Adrenal gland (tissue), 12 donors: ENCODE results near the gene DPH1. TPM values are rescaled to one million over a fixed set of nuclear protein-coding genes. Genes with fewer than 3 reads are reported as not detected.

ENCODE experiments used
- DNase-seq, 7 donors: peaks; one replicate each; pipeline ENCODE4 v3.0.0-alpha.2; 2019 to 2020
- H3K27ac ChIP-seq, 5 donors: fragments of 200-600 bp; sonication (generic) in 4 of 5; 1 replicate in 3 of 5; 2 replicates in 2 of 5; pipeline versions ENCODE4 v1.5.1 to v1.8.0; 2016 to 2020; ENCODE audit warnings: mild to moderate bottlenecking in 1 of 5
- H3K27me3 ChIP-seq: fragments of 200-600 bp; 2 replicates; pipeline ENCODE4 v1.8.0; 2021
- H3K36me3 ChIP-seq, 2 donors: fragments of 200-600 bp; replicated peaks in 1 of 2; 1 replicate in 1 of 2; 2 replicates in 1 of 2; pipeline versions ENCODE4 v1.5.1 to v1.8.0; 2018 to 2022
- H3K4me1 ChIP-seq, 2 donors: fragments of 200-600 bp; replicated peaks in 1 of 2; 1 replicate in 1 of 2; 2 replicates in 1 of 2; pipeline versions ENCODE4 v1.5.1 to v1.8.0; 2018 to 2021
- H3K4me3 ChIP-seq, 4 donors: fragments of 200-600 bp; sonication (generic) in 3 of 4; one replicate each; pipeline ENCODE4 v1.5.1; 2016 to 2018
- H3K9me3 ChIP-seq, 3 donors: fragments of 200-600 bp; sonication (generic) in 1 of 3; replicated peaks in 1 of 3; 1 replicate in 2 of 3; 2 replicates in 1 of 3; pipeline versions ENCODE4 v1.5.1 to v1.8.0; 2016 to 2021
- POLR2A ChIP-seq, 2 donors: fragments of 450-650 bp; IDR thresholded peaks; one replicate each; pipeline ENCODE4 v1.6.1; 2017; ENCODE audit warnings: antibody characterized with exemption in 2 of 2, mild to moderate bottlenecking in 2 of 2, moderate library complexity in 1 of 2
- WGBS, 4 donors: extraction: QIAGEN DNeasy Blood & Tissue Kit in 2 of 4; methylation state at CpG; one replicate each; pipeline versions ENCODE4 v1.1.5 to v1.1.7; 2013 to 2017; 5-methylcytosine and 5-hydroxymethylcytosine counted together
- intact Hi-C, 2 donors: fragments of 100-400 bp; cut with DNase I; formaldehyde crosslinking; loops; one replicate each; pipeline versions ENCODE4 v1.14.1 to v1.15.0; 2022 to 2023
- polyA plus RNA-seq, 3 donors: library from polyadenylated mRNA; stranded (reverse); fragments of 200-250 nt in 2 of 3; fragments of 350-450 nt in 1 of 3; fragmentation: Illumina TruSeq in 1 of 3; extraction: RNeasy Lipid Tissue Mini Kit (QIAGEN cat#74804) in 1 of 3; gene quantifications; one replicate each; pipeline ENCODE4 v1.2.3, GENCODE V29; 2013 to 2014
- total RNA-seq, 9 donors: library from RNA; depleted of rRNA in 4 of 9; stranded (reverse); fragments of >200 nt in 4 of 9; fragments of 120-200 nt in 1 of 9; fragmentation: NEBNext Ultra II Directional in 1 of 9; extraction: Animal tissue kit (Norgen Biotek cat#: 25700) in 1 of 9; gene quantifications; one replicate each; pipeline versions ENCODE4 v1.1.0 to v1.2.4, GENCODE V29; 2013 to 2023
- TF ChIP-seq, protein P1 (sequence below), 6 experiments: fragments of 450-650 bp in 4 of 6; fragments of 200-600 bp in 2 of 6; sonication (generic) in 1 of 6; IDR thresholded peaks; 1 replicate in 5 of 6; 2 replicates in 1 of 6; pipeline versions ENCODE4 v1.5.1 to v1.8.0; 2016 to 2021; ENCODE audit warnings: antibody characterized with exemption in 6 of 6, mild to moderate bottlenecking in 2 of 6, moderate library complexity in 1 of 6
- donor health status: healthy with polysubstance abuse.
- donor health status: Bipolar disorder and iron deficiency.
- donor health status: DM: yes; HTN: yes; CAD: no.
- donor health status: DM: no; HTN: no; CAD: no.
- donor health status: DM: no; HTN: no; CAD: no.
- donor health status: DM: yes; HTN: yes; CAD: no.

Gene DPH1
- total and polyA plus RNA-seq, 12 donors: 29.3 to 100 (median 57.7) TPM

DNA sequence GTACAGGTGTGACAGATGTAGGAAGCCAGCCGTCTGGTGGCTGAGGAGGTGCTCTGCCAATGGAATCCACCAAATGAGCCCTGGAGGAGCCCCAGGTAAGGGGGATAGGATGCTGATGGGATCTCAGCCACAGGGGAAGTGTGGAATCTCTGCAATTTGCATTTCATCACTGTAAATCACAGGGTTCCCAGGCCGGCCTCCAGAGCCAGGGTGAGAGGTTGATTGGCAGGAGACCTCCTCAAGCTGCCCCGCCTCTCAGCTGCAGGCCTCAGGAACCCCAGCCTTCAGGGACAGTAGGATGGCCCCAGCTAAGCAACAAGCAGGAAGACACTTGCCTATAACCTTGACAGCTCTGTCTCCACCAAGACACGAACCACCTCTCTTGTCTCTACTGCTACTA, 44.3 kb upstream of the DPH1 start:
- Histone ChIP-seq H3K27me3 (no peaks in the 10 kb centered on the region), H3K4me1 (peaks cover 9 to 27% of the 10 kb centered on the region in 2 donors), H3K36me3 (no peaks in the 10 kb centered on the region), H3K9me3 (no peaks in the 10 kb centered on the region), H3K4me3 (no peak overlapping the region), H3K27ac (no peak overlapping the region)
- TF ChIP-seq, protein P1, sequence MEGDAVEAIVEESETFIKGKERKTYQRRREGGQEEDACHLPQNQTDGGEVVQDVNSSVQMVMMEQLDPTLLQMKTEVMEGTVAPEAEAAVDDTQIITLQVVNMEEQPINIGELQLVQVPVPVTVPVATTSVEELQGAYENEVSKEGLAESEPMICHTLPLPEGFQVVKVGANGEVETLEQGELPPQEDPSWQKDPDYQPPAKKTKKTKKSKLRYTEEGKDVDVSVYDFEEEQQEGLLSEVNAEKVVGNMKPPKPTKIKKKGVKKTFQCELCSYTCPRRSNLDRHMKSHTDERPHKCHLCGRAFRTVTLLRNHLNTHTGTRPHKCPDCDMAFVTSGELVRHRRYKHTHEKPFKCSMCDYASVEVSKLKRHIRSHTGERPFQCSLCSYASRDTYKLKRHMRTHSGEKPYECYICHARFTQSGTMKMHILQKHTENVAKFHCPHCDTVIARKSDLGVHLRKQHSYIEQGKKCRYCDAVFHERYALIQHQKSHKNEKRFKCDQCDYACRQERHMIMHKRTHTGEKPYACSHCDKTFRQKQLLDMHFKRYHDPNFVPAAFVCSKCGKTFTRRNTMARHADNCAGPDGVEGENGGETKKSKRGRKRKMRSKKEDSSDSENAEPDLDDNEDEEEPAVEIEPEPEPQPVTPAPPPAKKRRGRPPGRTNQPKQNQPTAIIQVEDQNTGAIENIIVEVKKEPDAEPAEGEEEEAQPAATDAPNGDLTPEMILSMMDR (IDR thresholded peaks at IDR 0.05): no peak
- no peak for TF ChIP-seq POLR2A (IDR thresholded peaks at IDR 0.05)
- no peak for DNase-seq
- 64 to 94% (median 82%) methylated on average over 3 to 4 of the region's 4 CpGs for WGBS, 4 donors
- intact Hi-C loops: no loop called here

DNA sequence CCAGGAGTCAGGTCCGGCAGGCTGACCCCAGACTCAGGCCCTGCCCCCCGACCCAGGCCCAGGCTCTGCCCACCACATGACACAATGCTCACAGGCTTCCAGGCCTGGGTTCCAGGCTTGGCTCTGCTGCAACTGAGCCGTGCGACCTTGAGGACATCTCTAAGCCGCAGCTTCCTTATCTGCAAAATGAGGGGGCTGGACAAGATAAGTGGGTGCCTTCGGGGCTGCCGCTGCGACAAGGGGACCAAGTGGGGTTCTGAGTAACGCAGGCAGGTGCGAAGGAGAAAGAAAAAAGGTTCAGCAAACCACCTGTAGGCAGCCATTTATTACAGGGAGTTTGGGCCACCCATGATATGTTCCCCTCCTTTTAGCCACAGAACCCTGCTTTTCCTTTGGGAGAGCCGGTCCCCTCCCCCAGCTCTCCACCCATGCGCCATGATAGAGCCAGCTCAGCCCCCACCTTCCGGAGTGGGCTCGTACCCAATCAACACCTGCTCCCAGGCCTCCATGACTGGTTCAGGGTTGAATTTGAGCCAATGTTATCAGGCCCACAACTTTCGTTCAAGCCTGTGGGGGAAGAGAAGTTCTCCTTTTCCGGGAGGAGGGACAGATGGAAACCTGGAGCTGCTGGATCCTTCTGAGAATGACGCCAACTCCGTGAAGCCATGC, 43.0 kb upstream of the DPH1 start:
- DNase-seq: peak in 4 of 7 donors; percentile 51 to 70 (median 62)
- peaks cover 9 to 27% of the 10 kb centered on the region in 2 donors for H3K4me1 ChIP-seq
- WGBS, 4 donors: 53 to 61% (median 55%) methylated on average over 18 of the region's 18 CpGs
- intact Hi-C loops: no loop called here
- no peaks in the 10 kb centered on the region for H3K27me3 ChIP-seq
- peak overlapping the region in 3 of 5 donors; percentile 43 to 76 (median 60) for H3K27ac ChIP-seq
- no peaks in the 10 kb centered on the region for H3K9me3 ChIP-seq
- H3K36me3 ChIP-seq: no peaks in the 10 kb centered on the region
- no peak overlapping the region for H3K4me3 ChIP-seq
- TF ChIP-seq, protein P1 (IDR thresholded peaks at IDR 0.05): no peak
- TF ChIP-seq POLR2A (IDR thresholded peaks at IDR 0.05): no peak

DNA sequence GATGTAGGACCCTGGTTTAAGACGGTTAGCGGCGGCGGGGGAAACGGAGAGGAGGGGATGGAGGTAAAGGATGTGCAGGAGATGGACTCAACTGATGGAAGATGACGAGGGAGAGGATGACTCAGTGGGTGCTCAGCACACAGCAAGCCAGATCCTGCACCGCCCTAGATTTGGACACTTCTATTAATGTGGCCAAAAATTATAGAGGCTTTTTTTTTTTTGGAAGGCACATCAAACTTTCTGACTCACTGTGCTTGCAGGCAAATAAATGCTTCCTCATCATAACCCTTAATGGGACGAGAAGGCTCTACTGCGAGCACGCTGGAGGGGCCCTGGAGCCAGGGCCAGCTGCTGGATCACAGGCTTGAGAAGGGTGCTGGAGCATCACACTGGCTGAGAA, 40.8 kb upstream of the DPH1 start:
- TF ChIP-seq, protein P1 (IDR thresholded peaks at IDR 0.05): no peak
- peak in 1 of 2 donors; percentile 40 for TF ChIP-seq POLR2A (IDR thresholded peaks at IDR 0.05)
- peak; percentile 54 to 86 (median 81) for DNase-seq
- H3K4me1 ChIP-seq: peaks cover 9 to 36% of the 10 kb centered on the region in 2 donors
- 58 to 69% (median 67%) methylated on average over 10 of the region's 10 CpGs for WGBS, 4 donors
- H3K9me3 ChIP-seq: no peaks in the 10 kb centered on the region
- no peaks in the 10 kb centered on the region for H3K27me3 ChIP-seq
- H3K4me3 ChIP-seq: no peak overlapping the region
- H3K27ac ChIP-seq: peak overlapping the region in 3 of 5 donors; percentile 24 to 82 (median 61)
- intact Hi-C loops: no loop called here
- no peaks in the 10 kb centered on the region for H3K36me3 ChIP-seq

DNA sequence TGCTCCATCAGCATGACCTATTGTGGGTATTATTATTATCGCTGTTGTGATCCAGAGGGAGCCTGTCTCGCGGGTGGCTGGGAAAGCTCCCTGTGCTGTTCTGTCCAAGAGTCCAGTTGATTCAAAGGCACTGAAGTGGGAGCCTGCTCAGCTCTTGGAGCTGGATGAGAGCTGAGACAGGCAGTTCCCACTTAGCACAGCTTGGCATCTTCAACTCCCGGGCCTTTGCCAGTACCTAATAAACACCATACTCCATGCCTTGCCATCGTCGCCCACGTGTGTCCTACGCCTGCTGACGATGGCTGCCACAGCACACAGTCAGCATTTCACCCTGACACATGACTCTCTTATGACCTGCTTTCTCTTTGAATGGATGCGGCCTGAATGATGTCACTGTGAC, 37.4 kb upstream of the DPH1 start:
- no peak for DNase-seq
- Histone ChIP-seq H3K27me3 (no peaks in the 10 kb centered on the region), H3K9me3 (no peaks in the 10 kb centered on the region), H3K4me3 (no peak overlapping the region), H3K36me3 (no peaks in the 10 kb centered on the region), H3K4me1 (peaks cover 12 to 40% of the 10 kb centered on the region in 2 donors), H3K27ac (no peak overlapping the region)
- WGBS, 4 donors: 80 to 94% (median 90%) methylated on average over 10 of the region's 10 CpGs
- intact Hi-C loops: no loop called here
- TF ChIP-seq POLR2A (IDR thresholded peaks at IDR 0.05): no peak

DNA sequence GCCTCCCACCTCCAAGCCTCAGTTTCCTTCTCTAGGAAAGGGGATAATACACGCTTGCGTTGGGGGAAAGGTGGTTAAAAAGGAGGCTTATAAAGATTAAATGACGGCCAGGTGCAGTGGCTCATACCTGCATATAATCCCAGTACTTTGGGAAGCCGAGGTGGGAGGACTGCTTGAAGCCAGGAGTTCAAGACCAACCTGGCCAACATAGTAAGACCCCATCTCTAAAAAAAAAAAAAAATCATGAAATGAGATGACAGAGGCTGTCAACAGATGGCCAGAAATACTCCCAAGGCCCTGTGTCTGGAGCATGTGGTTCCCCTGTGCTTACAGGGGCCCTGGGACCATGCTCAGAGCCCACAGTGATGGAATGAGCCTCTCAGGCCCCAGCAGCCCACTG, 35.2 kb upstream of the DPH1 start:
- DNase-seq: no peak
- no peaks in the 10 kb centered on the region for H3K9me3 ChIP-seq
- intact Hi-C loops: no loop called here
- WGBS, 4 donors: 95 to 98% (median 96%) methylated on average over 4 of the region's 4 CpGs
- no peaks in the 10 kb centered on the region for H3K36me3 ChIP-seq
- H3K27me3 ChIP-seq: no peaks in the 10 kb centered on the region
- peaks cover 32 to 48% of the 10 kb centered on the region in 2 donors for H3K4me1 ChIP-seq
- H3K4me3 ChIP-seq: no peak overlapping the region
- no peak overlapping the region for H3K27ac ChIP-seq
- TF ChIP-seq, protein P1 (IDR thresholded peaks at IDR 0.05): no peak
- TF ChIP-seq POLR2A (IDR thresholded peaks at IDR 0.05): no peak
